Measurements from ENCODE around the gene CHMP6.

DNA sequence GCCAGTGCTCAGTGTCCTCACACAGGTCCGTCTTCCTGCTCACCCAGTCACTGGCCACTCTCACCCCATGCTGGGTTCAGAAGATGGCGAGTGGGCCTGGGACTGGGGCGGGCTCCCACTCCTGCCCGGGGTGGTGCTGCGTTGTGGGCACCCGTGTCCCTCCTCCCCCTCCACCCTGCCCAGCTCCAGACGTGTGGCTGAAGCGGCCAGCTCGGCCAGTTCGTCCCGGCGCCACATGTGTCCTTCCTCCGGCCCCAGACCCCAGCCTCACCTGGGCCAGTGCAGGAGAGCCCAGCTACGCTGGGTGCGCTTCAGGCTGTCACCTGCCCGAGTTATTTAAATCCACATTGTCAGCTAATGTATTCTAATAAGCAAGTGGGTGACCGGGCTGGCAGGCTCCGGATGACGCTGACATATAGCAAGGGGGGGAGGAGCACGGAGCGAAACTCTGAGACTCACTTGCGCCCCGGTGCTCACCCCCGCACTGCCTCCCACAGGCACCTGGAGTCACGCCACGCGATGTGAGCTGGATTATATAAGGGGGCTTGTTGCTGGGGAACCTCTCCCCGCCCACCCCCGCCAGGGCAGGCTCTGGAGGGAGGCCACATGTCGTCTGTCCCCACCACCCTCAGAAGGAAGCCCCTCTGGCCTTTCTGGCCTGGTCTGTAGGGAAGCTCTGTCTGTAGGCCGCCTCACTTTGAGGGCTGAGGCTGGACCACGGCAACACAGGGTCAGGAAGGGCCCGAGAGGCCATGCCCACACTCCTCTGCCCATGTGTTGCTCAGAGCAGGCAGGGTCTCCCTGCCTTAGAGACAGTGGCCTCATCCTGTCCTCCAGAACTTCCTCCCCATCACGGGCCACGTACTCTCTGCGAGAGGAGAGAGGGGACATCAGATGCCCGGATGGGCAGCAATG, 36.2 kb downstream of the CHMP6 start:
- TF ChIP-seq, protein P1, sequence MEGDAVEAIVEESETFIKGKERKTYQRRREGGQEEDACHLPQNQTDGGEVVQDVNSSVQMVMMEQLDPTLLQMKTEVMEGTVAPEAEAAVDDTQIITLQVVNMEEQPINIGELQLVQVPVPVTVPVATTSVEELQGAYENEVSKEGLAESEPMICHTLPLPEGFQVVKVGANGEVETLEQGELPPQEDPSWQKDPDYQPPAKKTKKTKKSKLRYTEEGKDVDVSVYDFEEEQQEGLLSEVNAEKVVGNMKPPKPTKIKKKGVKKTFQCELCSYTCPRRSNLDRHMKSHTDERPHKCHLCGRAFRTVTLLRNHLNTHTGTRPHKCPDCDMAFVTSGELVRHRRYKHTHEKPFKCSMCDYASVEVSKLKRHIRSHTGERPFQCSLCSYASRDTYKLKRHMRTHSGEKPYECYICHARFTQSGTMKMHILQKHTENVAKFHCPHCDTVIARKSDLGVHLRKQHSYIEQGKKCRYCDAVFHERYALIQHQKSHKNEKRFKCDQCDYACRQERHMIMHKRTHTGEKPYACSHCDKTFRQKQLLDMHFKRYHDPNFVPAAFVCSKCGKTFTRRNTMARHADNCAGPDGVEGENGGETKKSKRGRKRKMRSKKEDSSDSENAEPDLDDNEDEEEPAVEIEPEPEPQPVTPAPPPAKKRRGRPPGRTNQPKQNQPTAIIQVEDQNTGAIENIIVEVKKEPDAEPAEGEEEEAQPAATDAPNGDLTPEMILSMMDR (IDR thresholded peaks at IDR 0.05) = no peak
- TF ChIP-seq POLR2A (IDR thresholded peaks at IDR 0.05) = no peak
